Measurements from ENCODE around the gene POLDIP2. TPM values are rescaled to one million over a fixed set of nuclear protein-coding genes. Genes with fewer than 3 reads are reported as not detected.

POLDIP2 gene
- polyA plus RNA-seq, 1 of the 3 experiments (the other 2 are of a cell fraction) = 98.1 TPM

GRCh38 chr17:28369684-28370034 is 12.3 kb upstream of the POLDIP2 start:
- H3K9ac ChIP-seq = no peak overlapping the region
- no peak overlapping the region for H3K4me3 ChIP-seq (ENCODE audit: low read depth in 2 of 2, low read length in 1 of 2)
- TF ChIP-seq NRF1 (IDR thresholded peaks at IDR 0.05; ENCODE audit: low read depth, low read length) (no peak), YY1 (IDR thresholded peaks at IDR 0.05; ENCODE audit: low read depth) (no peak), NFIC (IDR thresholded peaks at IDR 0.05; ENCODE audit: borderline replicate concordance) (no peak), TCF12 (IDR thresholded peaks at IDR 0.05) (no peak), SIN3A (IDR thresholded peaks at IDR 0.05; ENCODE audit: borderline replicate concordance, low read depth, low read length) (no peak), RFX5 (IDR thresholded peaks at IDR 0.05; ENCODE audit: low read length) (no peak), FOSL2 (IDR thresholded peaks at IDR 0.05; ENCODE audit: borderline replicate concordance, low read depth) (no peak)

GRCh38 chr17:28368915-28369683 is 11.8 kb upstream of the POLDIP2 start:
- 95% methylated on average over 15 of the region's 23 CpGs for WGBS (ENCODE audit: low lambda C conversion rate)
- ChIA-PET POLR2A (interaction anchor here (4.5 kb wide), 1 partner anchor 11 kb away, joined by 34 read pairs; the partner anchor contains the start of gene POLDIP2), CTCF (interaction anchor here (1.4 to 1.8 kb wide), 2 partner anchors 11 to 12 kb away, joined by 3 to 7 read pairs; partner anchors contain the start of gene POLDIP2)
- H3K36me3 ChIP-seq (replicated peaks in 1 of 2; ENCODE audit: control insufficient read depth in 1 of 2, insufficient read depth in 2 of 2, low read length in 1 of 2) = peaks cover 0 to 6% of the 10 kb centered on the region in 2 experiments
- H3K4me2 ChIP-seq = no peak overlapping the region
- H2AFZ ChIP-seq (ENCODE audit: low read depth) = no peak overlapping the region
- H3K9me3 ChIP-seq = no peaks in the 10 kb centered on the region
- peaks cover 17% of the 10 kb centered on the region for H3K79me2 ChIP-seq (ENCODE audit: insufficient read depth)
- no peak for DNase-seq
- H3K27ac ChIP-seq (ENCODE audit: low read depth in 2 of 2, low read length in 1 of 2) = no peak overlapping the region; a peak in 1 of 4 replicates
- no peak overlapping the region for H3K4me3 ChIP-seq (ENCODE audit: low read depth in 2 of 2, low read length in 1 of 2)
- H3K9ac ChIP-seq = no peak overlapping the region
- H3F3A ChIP-seq (replicated peaks; ENCODE audit: insufficient read depth) = peaks cover 18% of the 10 kb centered on the region
- peaks cover 15 to 28% of the 10 kb centered on the region in 2 experiments for H3K4me1 ChIP-seq (ENCODE audit: control insufficient read depth in 1 of 2, insufficient read depth in 2 of 2, low read depth in 1 of 2, low read length in 1 of 2)
- H4K20me1 ChIP-seq (ENCODE audit: insufficient read depth) = peaks cover 14% of the 10 kb centered on the region
- no peak for TF ChIP-seq POLR2AphosphoS5 (IDR thresholded peaks at IDR 0.05; ENCODE audit: low read depth, low read length)
- TF ChIP-seq USF1 (IDR thresholded peaks at IDR 0.05; ENCODE audit: borderline replicate concordance, low read depth) = no peak
- no peak for TF ChIP-seq JUND (IDR thresholded peaks at IDR 0.05)
- TF ChIP-seq EZH2phosphoT487 (IDR thresholded peaks at IDR 0.05; ENCODE audit: borderline replicate concordance, low read depth) = no peak
- TF ChIP-seq FOSL2 (IDR thresholded peaks at IDR 0.05; ENCODE audit: borderline replicate concordance, low read depth) = no peak
- TF ChIP-seq TAF1 (IDR thresholded peaks at IDR 0.05; ENCODE audit: borderline replicate concordance, low read depth, low read length) = no peak
- no peaks in the 10 kb centered on the region for H3K27me3 ChIP-seq (ENCODE audit: insufficient read depth)
- H3K9me2 ChIP-seq = no peaks in the 10 kb centered on the region

More at GRCh38 chr17:28369684-28370034, 12.3 kb upstream of the POLDIP2 start:
- peaks cover 23% of the 10 kb centered on the region for H3K79me2 ChIP-seq (ENCODE audit: insufficient read depth)
- peak overlapping the region in 1 of 2 experiments; percentile 85; a peak in 2 of 4 replicates for H3K27ac ChIP-seq (ENCODE audit: low read depth in 2 of 2, low read length in 1 of 2)
- ChIA-PET CTCF (interaction anchor here (1.0 to 1.8 kb wide), 6 partner anchors 11 to 564 kb away, joined by 3 to 7 read pairs (median 4); partner anchors contain the start of genes IFT20, POLDIP2 and TNFAIP1), POLR2A (interaction anchor here (0.8 to 4.5 kb wide), 3 partner anchors 12 to 36 kb away, joined by 4 to 34 read pairs (median 13); partner anchors contain the start of genes IFT20, POLDIP2 and TNFAIP1)
- peaks cover 0 to 2% of the 10 kb centered on the region in 2 experiments for H3K36me3 ChIP-seq (replicated peaks in 1 of 2; ENCODE audit: control insufficient read depth in 1 of 2, insufficient read depth in 2 of 2, low read length in 1 of 2)
- no peaks in the 10 kb centered on the region for H3K9me3 ChIP-seq
- H2AFZ ChIP-seq (ENCODE audit: low read depth) = no peak overlapping the region
- no peak for DNase-seq
- H3F3A ChIP-seq (replicated peaks; ENCODE audit: insufficient read depth) = peaks cover 18% of the 10 kb centered on the region
- 86% methylated on average over 9 of the region's 10 CpGs for WGBS (ENCODE audit: low lambda C conversion rate)
- peaks cover 20% of the 10 kb centered on the region for H4K20me1 ChIP-seq (ENCODE audit: insufficient read depth)
- no peak overlapping the region for H3K4me2 ChIP-seq
- peaks cover 15 to 28% of the 10 kb centered on the region in 2 experiments for H3K4me1 ChIP-seq (ENCODE audit: control insufficient read depth in 1 of 2, insufficient read depth in 2 of 2, low read depth in 1 of 2, low read length in 1 of 2)
- no peaks in the 10 kb centered on the region for H3K9me2 ChIP-seq
- no peaks in the 10 kb centered on the region for H3K27me3 ChIP-seq (ENCODE audit: insufficient read depth)

All from SK-N-SH (cell line).